B cell (primary cell): ENCODE measurements around the gene EXOC4.

Experiments
- EZH2 ChIP-seq: IDR thresholded peaks from 2 replicates; pipeline ENCODE4 v1.6.1; 2012; ENCODE audit warnings: borderline replicate concordance, low read depth, mild to moderate bottlenecking, moderate library complexity, low read length; ENCODE audit not compliant: insufficient read depth, poor library complexity, severe bottlenecking
- TF ChIP-seq, protein P1 (sequence below): fragments of 200-600 bp; IDR thresholded peaks from one replicate; pipeline ENCODE4 v1.8.0; 2022; ENCODE audit warnings: antibody characterized with exemption, mild to moderate bottlenecking

GRCh38 chr7:133556553-133556952, 303.7 kb downstream of the EXOC4 start:
- no peak for TF ChIP-seq EZH2
- TF ChIP-seq, protein P1, sequence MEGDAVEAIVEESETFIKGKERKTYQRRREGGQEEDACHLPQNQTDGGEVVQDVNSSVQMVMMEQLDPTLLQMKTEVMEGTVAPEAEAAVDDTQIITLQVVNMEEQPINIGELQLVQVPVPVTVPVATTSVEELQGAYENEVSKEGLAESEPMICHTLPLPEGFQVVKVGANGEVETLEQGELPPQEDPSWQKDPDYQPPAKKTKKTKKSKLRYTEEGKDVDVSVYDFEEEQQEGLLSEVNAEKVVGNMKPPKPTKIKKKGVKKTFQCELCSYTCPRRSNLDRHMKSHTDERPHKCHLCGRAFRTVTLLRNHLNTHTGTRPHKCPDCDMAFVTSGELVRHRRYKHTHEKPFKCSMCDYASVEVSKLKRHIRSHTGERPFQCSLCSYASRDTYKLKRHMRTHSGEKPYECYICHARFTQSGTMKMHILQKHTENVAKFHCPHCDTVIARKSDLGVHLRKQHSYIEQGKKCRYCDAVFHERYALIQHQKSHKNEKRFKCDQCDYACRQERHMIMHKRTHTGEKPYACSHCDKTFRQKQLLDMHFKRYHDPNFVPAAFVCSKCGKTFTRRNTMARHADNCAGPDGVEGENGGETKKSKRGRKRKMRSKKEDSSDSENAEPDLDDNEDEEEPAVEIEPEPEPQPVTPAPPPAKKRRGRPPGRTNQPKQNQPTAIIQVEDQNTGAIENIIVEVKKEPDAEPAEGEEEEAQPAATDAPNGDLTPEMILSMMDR = no peak
